NCI-H1694 (cell line): Measurements from ENCODE around the gene TTC28.
"Not testable (repeated sequence)": the region's sequence is repeated elsewhere in the genome, so short reads cannot be mapped to it uniquely, and the experiment has no call there.

Experiments
- DNase-seq: peaks from one replicate; lab custom pipeline; 2025; lab: John Stamatoyannopoulos, UW

The TTC28 gene

DNA sequence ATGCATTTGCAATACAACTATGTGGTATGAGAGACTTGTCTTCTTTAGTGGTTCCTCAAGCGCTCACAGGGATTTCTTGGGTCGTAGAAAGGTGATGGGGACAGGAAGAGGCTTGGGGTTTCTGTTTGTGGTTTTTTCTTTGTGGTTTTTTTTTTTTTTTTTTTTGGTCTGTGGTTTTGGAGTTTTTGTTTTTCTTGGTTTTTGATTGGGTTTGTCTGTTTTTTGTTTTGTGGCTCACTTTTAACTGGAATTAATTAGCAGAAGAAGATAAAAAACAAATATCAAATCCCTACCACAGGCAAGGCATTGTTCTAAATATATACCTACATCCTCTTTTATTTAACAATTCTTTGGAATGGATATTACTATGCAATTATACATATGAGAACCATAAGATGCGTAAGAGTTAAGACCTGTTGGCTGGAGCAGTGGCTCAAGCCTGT is 5.5 kb downstream of the TTC28 start:
- no peak for DNase-seq

- DNase-seq, result no peak
These were observed 8.9 kb downstream of the TTC28 start for GRCh38 chr22:28670756-28671155.

DNA sequence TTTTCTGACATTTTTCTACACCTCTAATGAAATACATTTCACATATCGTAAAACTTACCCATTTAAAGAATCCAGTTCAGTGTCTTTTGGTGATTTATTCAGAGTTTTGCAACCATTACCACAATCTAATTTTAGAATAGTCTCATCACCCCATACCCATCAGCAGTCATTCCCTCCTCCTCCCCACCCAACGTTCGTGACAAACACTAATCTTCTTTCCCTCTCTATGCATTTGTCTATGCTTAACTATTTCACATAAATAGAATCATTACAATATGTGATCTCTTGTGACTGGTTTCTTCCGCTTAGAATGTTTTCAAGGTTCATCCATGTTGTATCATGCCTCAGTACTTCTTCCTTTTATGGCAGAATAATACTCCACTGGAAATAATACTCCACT is 9.5 kb downstream of the TTC28 start:
- no peak for DNase-seq

GRCh38 chr22:28669387-28669786 is 10.3 kb downstream of the TTC28 start:
- no peak for DNase-seq

DNA sequence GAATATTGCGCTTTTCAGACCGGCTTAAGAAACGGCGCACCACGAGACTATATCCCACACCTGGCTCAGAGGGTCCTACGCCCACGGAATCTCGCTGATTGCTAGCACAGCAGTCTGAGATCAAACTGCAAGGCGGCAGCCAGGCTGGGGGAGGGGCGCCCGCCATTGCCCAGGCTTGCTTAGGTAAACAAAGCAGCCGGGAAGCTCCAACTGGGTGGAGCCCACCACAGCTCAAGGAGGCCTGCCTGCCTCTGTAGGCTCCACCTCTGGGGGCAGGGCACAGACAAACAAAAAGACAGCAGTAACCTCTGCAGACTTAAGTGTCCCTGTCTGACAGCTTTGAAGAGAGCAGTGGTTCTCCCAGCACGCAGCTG is 16.1 kb downstream of the TTC28 start:
- not testable (repeated sequence) for DNase-seq

- no peak for DNase-seq
These were observed 21.2 kb downstream of the TTC28 start for GRCh38 chr22:28658448-28658847.

GRCh38 chr22:28656181-28656580 is 23.5 kb downstream of the TTC28 start:
- DNase-seq, result no peak

DNA sequence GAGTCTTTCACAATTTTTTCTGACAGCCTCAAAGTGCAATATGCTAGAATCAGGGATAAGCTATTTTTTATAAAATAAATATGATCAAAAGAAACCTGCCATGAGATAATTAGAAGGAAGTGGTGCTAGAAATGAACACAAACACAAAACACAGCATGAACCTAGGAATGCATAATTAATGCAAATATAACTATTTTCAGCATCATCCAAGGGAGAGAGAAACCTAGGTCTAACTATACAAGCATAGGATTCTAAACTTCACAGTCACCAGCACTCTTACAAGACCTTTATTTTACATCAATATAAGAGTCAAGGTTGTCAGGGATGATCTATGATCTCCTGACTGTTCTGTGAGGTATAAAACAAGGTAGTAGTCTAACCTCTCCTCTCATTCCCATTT is 29.2 kb downstream of the TTC28 start:
- no peak for DNase-seq

DNA sequence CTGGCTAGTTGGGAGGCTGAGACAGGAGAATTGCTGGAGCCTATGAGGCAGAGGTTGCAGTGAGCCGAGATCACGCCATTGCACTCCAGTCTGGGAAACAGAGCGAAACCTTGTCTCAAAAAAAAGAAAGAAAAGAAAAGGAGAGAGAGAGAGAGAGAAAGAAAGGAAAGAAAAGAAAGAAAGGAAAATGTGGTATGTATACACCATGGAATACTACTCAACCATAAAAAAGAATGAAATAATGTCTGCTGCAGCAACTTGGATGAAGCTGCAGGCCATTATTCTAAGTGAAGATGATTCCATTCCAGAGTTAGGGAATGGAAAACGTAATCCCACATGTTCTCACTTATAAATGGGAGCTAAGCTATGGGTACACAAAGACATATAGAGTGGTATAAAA is 30.8 kb downstream of the TTC28 start:
- no peak for DNase-seq

- DNase-seq, result no peak
These were observed 32.4 kb downstream of the TTC28 start for GRCh38 chr22:28647216-28647615.

GRCh38 chr22:28639321-28639720 is 40.3 kb downstream of the TTC28 start:
- no peak for DNase-seq

DNA sequence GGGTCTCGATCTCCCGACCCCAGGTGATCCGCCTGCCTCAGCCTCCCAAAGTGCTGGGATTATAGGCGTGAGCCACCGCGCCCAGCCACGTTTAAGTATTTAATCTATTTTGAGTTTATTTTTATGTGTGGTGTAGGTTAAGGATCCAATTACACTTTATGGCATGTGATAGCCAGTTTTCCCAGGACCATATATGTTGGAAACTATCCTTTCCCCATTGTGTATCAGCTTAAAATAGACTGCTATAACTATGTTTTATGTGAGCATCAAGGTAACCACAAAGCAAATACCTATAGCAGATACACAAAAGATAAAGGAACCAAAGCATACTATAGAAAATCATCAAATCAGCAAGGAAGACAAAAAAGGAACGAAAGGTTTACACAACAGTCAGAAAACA is 42.4 kb downstream of the TTC28 start:
- no peak for DNase-seq

DNA sequence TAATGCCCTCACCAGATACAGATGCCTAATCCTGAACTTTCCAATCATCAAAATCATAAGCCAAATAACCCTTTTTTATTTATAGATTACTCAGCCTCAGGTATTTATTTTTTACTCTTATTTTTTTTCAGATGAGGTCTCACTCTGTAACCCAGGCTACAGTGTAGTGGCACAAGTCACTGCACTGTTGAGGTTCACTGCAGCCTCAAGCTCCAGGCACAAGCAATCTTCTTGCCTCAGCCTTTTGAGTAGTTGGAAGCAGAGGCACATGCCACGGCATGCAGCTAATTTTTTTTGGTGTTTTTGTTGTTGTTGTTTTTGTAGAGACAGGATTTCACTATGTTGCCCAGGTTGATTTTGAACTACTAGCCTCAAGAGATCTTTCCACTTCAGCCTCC is 49.5 kb downstream of the TTC28 start:
- no peak for DNase-seq

- DNase-seq, result no peak
These were observed 50.0 kb downstream of the TTC28 start for GRCh38 chr22:28629420-28630176.

DNA sequence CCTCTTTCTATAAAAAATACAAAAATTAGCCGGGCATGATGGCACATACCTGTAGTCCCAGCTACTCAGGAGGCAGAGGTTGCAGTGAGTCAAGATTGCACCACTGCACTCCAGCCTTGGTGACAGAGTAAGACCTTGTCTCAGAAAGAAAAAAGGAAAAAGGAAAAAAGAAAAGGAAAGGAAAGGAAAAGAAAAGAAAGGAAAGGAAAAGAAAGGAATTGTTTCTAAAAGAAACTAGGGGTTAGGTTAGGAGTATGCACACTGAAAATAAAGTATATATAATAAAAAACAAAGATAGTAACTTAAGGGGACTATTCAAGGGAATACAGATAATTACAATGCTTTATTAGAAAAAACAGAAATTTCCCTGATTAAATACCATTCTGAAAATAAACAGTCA is 50.9 kb downstream of the TTC28 start:
- no peak for DNase-seq

GRCh38 chr22:28627791-28628190 is 51.8 kb downstream of the TTC28 start:
- no peak for DNase-seq

- DNase-seq, result no peak
These were observed 59.3 kb downstream of the TTC28 start for GRCh38 chr22:28620244-28620922.

DNA sequence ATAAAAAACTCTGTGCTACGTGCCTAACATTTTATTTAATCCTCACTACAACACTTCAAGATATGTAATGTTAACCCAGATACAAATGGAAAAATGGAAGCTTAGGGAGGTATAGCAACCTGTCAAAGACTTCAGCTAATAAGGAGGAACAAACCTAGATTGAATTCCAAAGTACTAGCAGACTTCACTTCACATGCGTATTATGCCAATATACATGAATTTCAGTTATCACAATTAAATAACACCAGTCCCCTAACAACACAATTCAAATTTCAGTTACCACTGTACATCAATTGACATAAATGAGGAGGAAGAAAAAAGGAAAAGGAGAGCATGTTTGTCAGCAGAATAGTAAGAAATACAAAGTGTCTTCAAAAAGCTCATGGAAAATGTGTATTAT is 60.4 kb downstream of the TTC28 start:
- DNase-seq, result no peak

DNA sequence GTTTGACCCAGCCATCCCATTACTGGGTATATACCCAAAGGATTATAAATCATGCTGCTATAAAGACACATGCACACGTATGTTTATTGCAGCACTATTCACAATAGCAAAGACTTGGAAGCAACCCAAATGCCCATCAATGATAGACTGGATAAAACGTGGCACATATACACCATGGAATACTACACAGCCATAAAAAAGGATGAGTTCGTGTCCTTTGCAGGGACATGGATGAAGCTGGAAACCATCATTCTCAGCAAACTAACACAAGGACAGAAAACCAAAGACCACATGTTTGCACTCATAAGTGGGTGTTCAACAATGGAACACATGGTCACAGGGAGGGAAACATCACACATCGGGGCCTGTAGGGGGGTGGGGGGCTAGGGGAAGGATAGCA is 64.2 kb downstream of the TTC28 start:
- DNase-seq, result not testable (repeated sequence)

- DNase-seq, result no peak
These were observed 69.7 kb downstream of the TTC28 start for GRCh38 chr22:28609921-28610320.

DNA sequence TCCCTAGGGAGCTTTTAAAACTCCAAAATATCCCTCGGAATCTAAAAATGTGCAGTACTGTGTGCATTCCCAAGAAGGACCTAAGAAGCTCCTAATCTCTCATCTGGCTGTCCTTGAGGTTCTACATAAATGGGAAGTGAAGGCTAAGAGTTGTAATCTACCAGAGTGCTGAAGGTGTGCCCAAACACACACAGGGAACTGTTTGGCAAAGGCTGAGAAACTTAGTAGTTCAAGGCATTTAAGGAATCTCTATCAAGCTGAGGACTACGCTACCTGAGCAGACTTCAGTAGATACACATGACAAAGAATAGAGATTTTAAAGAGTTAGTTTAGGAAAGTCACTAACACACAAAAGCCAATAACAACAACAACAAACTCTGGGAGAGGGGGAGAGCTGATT is 71.1 kb downstream of the TTC28 start:
- no peak for DNase-seq

DNA sequence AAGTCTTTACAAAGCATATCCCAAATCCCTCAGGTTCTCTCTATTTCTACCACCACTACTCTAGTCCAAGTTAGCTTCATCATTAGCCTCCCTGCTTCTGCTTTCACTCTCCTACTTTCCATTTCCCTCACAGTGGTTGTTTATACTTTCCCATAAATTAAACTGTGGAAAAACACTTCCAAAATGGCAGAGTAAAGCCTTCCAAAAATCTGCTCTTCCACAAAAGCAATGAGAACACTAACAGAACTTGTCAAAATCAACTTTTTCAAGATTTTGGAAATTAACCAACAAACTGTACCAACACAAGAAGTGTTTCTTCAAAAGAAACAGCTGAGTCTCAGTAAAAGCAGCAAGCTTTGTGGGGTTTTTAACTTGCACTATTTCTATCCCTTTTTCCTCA is 71.8 kb downstream of the TTC28 start:
- no peak for DNase-seq

DNA sequence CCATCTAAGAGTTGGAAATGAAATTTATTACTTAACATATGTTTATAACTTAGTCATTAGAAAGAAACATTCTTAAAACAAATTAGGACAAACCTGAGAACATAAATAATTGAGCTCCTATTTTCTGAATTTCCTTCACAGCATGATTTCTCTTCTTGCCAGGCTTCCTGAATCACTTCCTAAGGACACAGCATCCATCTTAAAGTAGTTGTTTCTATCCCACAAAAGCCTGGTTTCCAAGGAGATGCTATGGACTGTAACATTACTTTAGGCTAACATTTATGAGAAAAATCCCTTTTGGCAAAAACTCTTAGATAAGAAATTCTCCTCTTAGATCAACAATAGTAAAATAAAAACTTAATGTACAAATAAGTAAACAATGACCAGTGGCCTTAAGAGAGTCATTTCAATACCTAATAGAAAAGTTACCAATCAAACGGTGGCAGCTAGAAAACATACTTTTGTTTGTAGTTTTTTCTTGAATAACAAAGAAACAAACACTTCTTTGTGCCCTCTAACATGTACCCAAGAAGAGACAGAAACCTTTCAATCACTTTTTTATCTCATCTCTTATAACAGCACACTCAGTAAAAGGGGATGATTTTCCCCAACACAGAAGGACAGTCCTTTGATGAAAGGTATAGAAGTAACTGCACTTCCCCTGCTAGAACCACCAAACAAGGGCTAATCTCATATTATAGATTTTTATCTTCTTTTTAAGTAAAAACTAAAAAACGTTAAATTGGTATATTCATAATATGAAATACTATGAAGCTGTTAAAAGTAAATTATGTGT is 74.5 kb downstream of the TTC28 start:
- DNase-seq, result no peak
